ENCODE measurements around the gene TLCD1. TPM values are rescaled to one million over a fixed set of nuclear protein-coding genes. Genes with fewer than 3 reads are reported as not detected.

Gene TLCD1
- total and polyA plus RNA-seq, 7 donors = 0.68 to 2.4 (median 1.1) TPM; not detected in 1

DNA sequence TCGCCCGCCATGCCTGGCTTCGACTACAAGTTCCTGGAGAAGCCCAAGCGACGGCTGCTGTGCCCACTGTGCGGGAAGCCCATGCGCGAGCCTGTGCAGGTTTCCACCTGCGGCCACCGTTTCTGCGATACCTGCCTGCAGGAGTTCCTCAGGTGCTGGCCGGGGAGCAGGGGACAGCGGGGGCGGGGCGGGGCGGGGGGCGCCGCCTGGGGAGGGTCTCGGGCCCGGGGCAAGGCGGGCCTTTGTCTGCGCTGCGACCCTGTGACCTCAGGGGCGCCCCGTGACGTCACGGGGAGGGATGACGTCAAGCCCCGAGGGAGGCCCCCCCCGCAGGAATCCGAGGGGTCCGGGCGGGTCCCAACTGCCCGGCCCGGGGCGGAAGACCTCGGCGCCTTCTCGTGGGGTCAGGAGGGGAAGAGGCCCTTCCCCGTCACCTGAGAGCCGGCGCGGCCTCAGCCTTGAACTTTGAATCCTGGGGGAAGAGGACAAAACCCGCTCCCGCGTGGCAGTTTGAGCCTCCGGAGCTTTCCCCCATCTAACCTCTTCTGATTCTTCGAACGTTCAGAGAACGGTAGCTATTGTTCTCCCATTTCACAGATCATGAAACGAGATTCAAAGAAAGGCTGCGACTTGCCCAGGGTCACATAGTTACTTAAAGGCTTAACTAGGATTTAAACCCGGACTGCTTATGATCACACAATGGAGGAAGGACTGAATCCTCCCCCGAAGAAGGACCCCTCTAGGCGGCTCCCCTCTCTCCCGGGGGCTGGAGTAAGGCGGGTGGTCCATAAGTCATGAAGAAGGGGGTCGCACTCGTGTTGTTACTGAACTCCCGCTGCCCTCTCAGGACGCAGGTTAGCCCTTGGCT lies 18.3 kb upstream of the TLCD1 start:
- TF ChIP-seq, protein P1, sequence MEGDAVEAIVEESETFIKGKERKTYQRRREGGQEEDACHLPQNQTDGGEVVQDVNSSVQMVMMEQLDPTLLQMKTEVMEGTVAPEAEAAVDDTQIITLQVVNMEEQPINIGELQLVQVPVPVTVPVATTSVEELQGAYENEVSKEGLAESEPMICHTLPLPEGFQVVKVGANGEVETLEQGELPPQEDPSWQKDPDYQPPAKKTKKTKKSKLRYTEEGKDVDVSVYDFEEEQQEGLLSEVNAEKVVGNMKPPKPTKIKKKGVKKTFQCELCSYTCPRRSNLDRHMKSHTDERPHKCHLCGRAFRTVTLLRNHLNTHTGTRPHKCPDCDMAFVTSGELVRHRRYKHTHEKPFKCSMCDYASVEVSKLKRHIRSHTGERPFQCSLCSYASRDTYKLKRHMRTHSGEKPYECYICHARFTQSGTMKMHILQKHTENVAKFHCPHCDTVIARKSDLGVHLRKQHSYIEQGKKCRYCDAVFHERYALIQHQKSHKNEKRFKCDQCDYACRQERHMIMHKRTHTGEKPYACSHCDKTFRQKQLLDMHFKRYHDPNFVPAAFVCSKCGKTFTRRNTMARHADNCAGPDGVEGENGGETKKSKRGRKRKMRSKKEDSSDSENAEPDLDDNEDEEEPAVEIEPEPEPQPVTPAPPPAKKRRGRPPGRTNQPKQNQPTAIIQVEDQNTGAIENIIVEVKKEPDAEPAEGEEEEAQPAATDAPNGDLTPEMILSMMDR (IDR thresholded peaks at IDR 0.05) = no peak
- Histone ChIP-seq H3K9me3 (no peaks in the 10 kb centered on the region), H3K36me3 (ENCODE audit: insufficient read depth in 1 of 2, low read depth in 1 of 2) (peaks cover 0 to 16% of the 10 kb centered on the region in 2 donors), H3K4me3 (peak overlapping the region; percentile 79), H3K27me3 (ENCODE audit: insufficient read depth in 3 of 3, low read length in 2 of 3) (no peaks in the 10 kb centered on the region), H3K27ac (peak overlapping the region; percentile 78), H3K4me1 (peaks cover 28% of the 10 kb centered on the region)
- ATAC-seq = peak in 1 of 4 donors; percentile 8
- WGBS, 3 donors = 3 to 7% (median 6%) methylated on average over 32 to 61 of the region's 61 CpGs
- intact Hi-C loops (cut with DNase I) = no loop called here
- DNase-seq = peak; percentile 47 to 70

DNA sequence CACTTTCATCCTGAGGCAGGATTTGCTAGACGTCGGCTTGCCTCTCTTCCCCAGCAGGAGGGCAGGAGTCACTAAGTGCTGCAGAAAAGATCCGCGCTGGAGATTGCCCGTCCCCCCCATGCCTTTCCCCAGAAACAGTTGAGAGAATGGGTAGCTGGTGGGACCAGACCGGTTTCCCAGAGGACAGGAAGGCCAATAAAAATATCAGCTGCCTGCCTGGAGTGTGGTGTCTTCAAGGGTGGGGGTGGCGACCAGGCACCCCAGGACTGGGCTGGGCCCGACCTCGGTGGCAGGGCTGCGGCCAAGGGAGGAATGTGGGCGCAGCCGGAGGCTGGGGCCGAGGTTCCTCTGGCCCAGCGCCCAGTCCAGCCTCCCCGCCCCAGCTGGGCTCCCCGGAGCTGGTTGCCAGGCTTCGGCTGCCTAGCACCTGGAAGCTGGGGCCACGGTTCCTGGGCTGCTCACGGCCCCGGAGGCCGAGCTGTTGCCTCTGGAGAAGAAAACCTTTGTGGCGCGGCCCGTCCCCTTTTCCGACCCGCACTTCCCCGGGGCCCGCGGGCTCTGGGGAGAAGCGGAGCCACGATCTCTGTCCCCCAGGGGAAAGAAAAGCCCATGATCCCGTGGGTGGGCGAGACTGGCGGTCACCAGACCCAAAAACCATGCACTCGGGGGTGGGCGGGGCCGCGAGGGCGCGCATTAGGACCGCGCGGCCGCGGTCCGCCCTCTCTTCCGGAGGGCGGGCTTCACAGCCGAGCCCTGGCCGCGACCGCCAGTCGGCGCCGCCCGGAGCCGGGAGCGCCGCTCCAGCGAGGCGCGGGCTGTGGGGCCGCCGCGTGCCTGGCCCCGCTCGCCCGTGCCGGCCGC lies 17.4 kb upstream of the TLCD1 start, which contains the start of gene TRAF4:
TRAF4 (plus strand) TSS at position 769 of the 861 bp plus-strand sequence. CDS start 102 bp downstream, outside the sequence.
- H3K4me1 ChIP-seq = peaks cover 28% of the 10 kb centered on the region
- TF ChIP-seq, protein P1 (IDR thresholded peaks at IDR 0.05) = peak; percentile 31
- ATAC-seq (peak; percentile 86 to 91 (median 88)), DNase-seq (peak; percentile 82 to 84)
- peaks cover 0 to 8% of the 10 kb centered on the region in 2 donors for H3K36me3 ChIP-seq (ENCODE audit: insufficient read depth in 1 of 2, low read depth in 1 of 2)
- no peaks in the 10 kb centered on the region for H3K27me3 ChIP-seq (ENCODE audit: insufficient read depth in 3 of 3, low read length in 2 of 3)
- H3K4me3 ChIP-seq = peak within 1 kb of the TSS; percentile 79
- intact Hi-C loops (cut with DNase I) = loop anchor here in 1 of 2 donors (2.0 kb wide), 1 partner anchor 15 kb away; the partner anchor contains the start of gene NEK8
- 1 to 3% (median 1%) methylated on average over 35 to 70 of the region's 70 CpGs for WGBS, 3 donors
- no peaks in the 10 kb centered on the region for H3K9me3 ChIP-seq
- H3K27ac ChIP-seq = peak within 1 kb of the TSS; percentile 78

DNA sequence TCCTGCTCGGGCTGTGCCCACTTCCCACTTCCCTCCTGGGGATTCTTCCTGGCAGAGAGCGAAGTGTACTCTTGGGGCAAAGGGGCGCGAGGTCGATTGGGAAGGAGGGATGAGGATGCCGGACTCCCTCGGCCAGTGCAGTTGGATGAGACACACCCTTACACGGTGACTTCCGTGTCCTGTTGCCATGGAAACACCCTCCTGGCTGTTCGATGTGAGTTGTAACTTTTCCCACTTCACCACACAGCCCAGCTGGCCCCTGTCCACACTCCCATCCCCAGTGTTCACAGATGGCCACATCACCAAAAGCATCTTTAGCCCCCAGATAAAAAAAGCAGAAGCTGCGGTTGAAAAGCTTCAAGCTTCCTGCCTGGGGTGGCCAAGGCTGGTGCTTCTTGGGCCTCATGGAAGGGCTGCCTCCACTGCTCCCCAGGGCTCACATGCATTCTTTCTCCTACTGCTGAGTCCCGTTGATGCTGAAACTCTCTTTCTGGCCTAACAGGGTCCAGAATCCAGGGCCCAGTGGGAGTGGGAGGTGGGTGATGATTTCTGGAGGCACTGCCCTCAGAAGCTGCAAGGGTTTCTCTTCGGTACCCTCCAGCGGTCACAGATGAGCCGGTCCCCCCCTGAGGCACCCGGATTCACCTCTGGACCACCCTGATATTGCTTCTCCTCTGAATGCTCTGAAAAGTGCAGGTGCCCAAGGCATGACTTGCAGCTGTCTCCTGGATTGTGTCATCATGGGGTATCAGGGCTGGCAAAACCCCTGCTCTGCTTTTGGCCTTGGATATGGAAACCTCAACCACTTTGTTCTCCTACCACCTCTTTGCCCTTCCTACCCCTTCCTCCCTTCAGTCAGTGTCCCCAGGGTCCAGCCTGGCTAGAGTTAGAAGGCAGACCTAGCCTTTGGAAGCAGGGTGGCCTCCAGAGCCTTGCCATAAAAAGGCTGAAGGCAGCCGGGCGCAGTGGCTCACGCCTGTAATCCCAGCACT lies 15.6 kb upstream of the TLCD1 start:
- intact Hi-C loops (cut with DNase I) = loop anchor here in 1 of 2 donors (2.0 kb wide), 1 partner anchor 13 kb away; the partner anchor contains the start of gene NEK8
- TF ChIP-seq, protein P1 (IDR thresholded peaks at IDR 0.05) = no peak
- no peaks in the 10 kb centered on the region for H3K36me3 ChIP-seq (ENCODE audit: insufficient read depth in 1 of 2, low read depth in 1 of 2)
- no peaks in the 10 kb centered on the region for H3K27me3 ChIP-seq (ENCODE audit: insufficient read depth in 3 of 3, low read length in 2 of 3)
- WGBS, 3 donors = 70 to 79% (median 72%) methylated on average over 19 of the region's 19 CpGs
- H3K27ac ChIP-seq = no peak overlapping the region
- H3K4me1 ChIP-seq = peaks cover 23% of the 10 kb centered on the region
- H3K9me3 ChIP-seq = no peaks in the 10 kb centered on the region
- no peak overlapping the region for H3K4me3 ChIP-seq
- ATAC-seq = no peak
- peak in 1 of 2 donors; percentile 52 for DNase-seq
